ENCODE data around the gene LBHD2. TPM values are rescaled to one million over a fixed set of nuclear protein-coding genes. Genes with fewer than 3 reads are reported as not detected.
A peak's percentile ranks its signal among the peaks of the same experiment; 100 is the strongest.

LBHD2 gene
- total RNA-seq, 6 donors from 2014 or later, result not detected

DNA sequence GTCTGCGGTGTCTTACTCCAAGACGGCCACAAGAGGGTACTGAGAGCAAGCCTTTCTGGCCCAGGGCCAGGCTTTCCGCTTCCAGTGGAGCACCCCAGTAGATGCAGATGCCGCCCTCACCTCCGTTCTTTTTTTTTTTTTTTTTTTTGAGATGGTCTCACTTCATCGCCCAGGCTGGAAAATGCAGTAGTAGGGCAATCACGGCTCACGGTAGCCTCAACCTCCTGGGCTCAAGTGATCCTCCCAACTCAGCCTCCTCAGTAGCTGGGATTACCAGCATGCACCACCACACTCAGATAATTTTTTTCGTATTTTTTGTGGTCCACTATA lies 5.6 kb upstream of the LBHD2 start:
- Histone ChIP-seq H3K27me3 (no peaks in the 10 kb centered on the region), H3K4me1 (peaks cover 9 to 27% (median 18%) of the 10 kb centered on the region in 4 donors), H3K27ac (no peak overlapping the region), H3K9me3 (no peaks in the 10 kb centered on the region), H3K36me3 (no peaks in the 10 kb centered on the region), H3K4me3 (no peak overlapping the region)
- TF ChIP-seq POLR2AphosphoS5 (IDR thresholded peaks at IDR 0.05) (peak in 1 of 2 donors; percentile 42), POLR2A (IDR thresholded peaks at IDR 0.05) (no peak), EP300 (IDR thresholded peaks at IDR 0.05) (no peak)
- TF ChIP-seq, protein P1, sequence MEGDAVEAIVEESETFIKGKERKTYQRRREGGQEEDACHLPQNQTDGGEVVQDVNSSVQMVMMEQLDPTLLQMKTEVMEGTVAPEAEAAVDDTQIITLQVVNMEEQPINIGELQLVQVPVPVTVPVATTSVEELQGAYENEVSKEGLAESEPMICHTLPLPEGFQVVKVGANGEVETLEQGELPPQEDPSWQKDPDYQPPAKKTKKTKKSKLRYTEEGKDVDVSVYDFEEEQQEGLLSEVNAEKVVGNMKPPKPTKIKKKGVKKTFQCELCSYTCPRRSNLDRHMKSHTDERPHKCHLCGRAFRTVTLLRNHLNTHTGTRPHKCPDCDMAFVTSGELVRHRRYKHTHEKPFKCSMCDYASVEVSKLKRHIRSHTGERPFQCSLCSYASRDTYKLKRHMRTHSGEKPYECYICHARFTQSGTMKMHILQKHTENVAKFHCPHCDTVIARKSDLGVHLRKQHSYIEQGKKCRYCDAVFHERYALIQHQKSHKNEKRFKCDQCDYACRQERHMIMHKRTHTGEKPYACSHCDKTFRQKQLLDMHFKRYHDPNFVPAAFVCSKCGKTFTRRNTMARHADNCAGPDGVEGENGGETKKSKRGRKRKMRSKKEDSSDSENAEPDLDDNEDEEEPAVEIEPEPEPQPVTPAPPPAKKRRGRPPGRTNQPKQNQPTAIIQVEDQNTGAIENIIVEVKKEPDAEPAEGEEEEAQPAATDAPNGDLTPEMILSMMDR (IDR thresholded peaks at IDR 0.05), result peak; percentile 65 to 83 (median 72)
- DNase-seq (peak in 1 of 2 donors; percentile 91), ATAC-seq (ENCODE audit: low FRiP score in 2 of 2) (peak; percentile 51 to 72)
- WGBS, 2 donors, result 12% methylated on average over 9 of the region's 9 CpGs

- no peaks in the 10 kb centered on the region for H3K36me3 ChIP-seq
- WGBS, 2 donors, result 70 to 77% methylated on average over 2 to 10 of the region's 11 CpGs
- H3K4me1 ChIP-seq, result peaks cover 9 to 25% (median 19%) of the 10 kb centered on the region in 4 donors
- DNase-seq (no peak), ATAC-seq (ENCODE audit: low FRiP score in 2 of 2) (no peak)
- H3K9me3 ChIP-seq, result no peaks in the 10 kb centered on the region
- H3K27me3 ChIP-seq, result peaks cover 0 to 2% (median 2%) of the 10 kb centered on the region in 4 donors
- no peak overlapping the region for H3K27ac ChIP-seq
- no peak overlapping the region for H3K4me3 ChIP-seq
- TF ChIP-seq POLR2AphosphoS5 (IDR thresholded peaks at IDR 0.05), result no peak
- TF ChIP-seq, protein P1 (IDR thresholded peaks at IDR 0.05), result no peak
- no peak for TF ChIP-seq POLR2A (IDR thresholded peaks at IDR 0.05)
- no peak for TF ChIP-seq EP300 (IDR thresholded peaks at IDR 0.05)
Measured at GRCh38 chr14:103078860-103079587, 5.0 kb upstream of the LBHD2 start.

- Histone ChIP-seq H3K4me1 (peaks cover 0 to 7% (median 2%) of the 10 kb centered on the region in 4 donors), H3K4me3 (no peak overlapping the region), H3K36me3 (no peaks in the 10 kb centered on the region), H3K27me3 (peaks cover 0 to 12% (median 7%) of the 10 kb centered on the region in 4 donors), H3K27ac (no peak overlapping the region), H3K9me3 (no peaks in the 10 kb centered on the region)
- TF ChIP-seq, protein P1 (IDR thresholded peaks at IDR 0.05), result no peak
- TF ChIP-seq POLR2A (IDR thresholded peaks at IDR 0.05) (no peak), POLR2AphosphoS5 (IDR thresholded peaks at IDR 0.05) (no peak), EP300 (IDR thresholded peaks at IDR 0.05) (no peak)
- DNase-seq (no peak), ATAC-seq (ENCODE audit: low FRiP score in 2 of 2) (no peak)
- 90 to 100% methylated on average over 2 of the region's 2 CpGs for WGBS, 2 donors
Measured at GRCh38 chr14:103081951-103082350, 2.1 kb upstream of the LBHD2 start.

GRCh38 chr14:103085106-103086091 lies 1.4 kb downstream of the LBHD2 start:
- H3K36me3 ChIP-seq, result no peaks in the 10 kb centered on the region
- TF ChIP-seq POLR2A (IDR thresholded peaks at IDR 0.05) (no peak), POLR2AphosphoS5 (IDR thresholded peaks at IDR 0.05) (no peak), EP300 (IDR thresholded peaks at IDR 0.05) (no peak)
- TF ChIP-seq, protein P1 (IDR thresholded peaks at IDR 0.05), result no peak
- ATAC-seq (ENCODE audit: low FRiP score in 2 of 2) (no peak), DNase-seq (peak in 1 of 2 donors; percentile 70)
- H3K4me1 ChIP-seq, result peaks cover 0 to 10% (median 2%) of the 10 kb centered on the region in 4 donors
- no peak overlapping the region for H3K4me3 ChIP-seq
- WGBS, 2 donors, result 71 to 74% methylated on average over 9 to 24 of the region's 24 CpGs
- no peak overlapping the region for H3K27ac ChIP-seq
- H3K9me3 ChIP-seq, result no peaks in the 10 kb centered on the region
- peaks cover 0 to 12% (median 7%) of the 10 kb centered on the region in 4 donors for H3K27me3 ChIP-seq
